HCT116 (cell line): ENCODE measurements around the gene ZNF516. TPM values are rescaled to one million over a fixed set of nuclear protein-coding genes. Genes with fewer than 3 reads are reported as not detected.

ENCODE experiments used
- ATAC-seq: fragments of 200-7000 bp; cut with Tn5 transposase; 2 replicates; pipeline ENCODE4 v1.9.1; 2020; ENCODE audit warnings: mild to moderate bottlenecking, moderate library complexity
- BruUV-seq: library from RNA; stranded (reverse); fragments of 400-500 nt; replicated peaks from 2 replicates; lab custom pipeline; 2021; lab: Mats Ljungman, UMichigan
- CTCF ChIA-PET: fragments of 300-600 bp; sonication (Branson Sonifier 250); formaldehyde crosslinking; loops from one replicate; lab custom pipeline; 2021; ENCODE audit warnings: antibody characterized with exemption; lab: Charles Lee
- POLR2A ChIA-PET: fragments of 300-600, 350-600 bp; sonication (Branson Sonifier 250); formaldehyde crosslinking; loops from one replicate; lab custom pipeline; 2021; ENCODE audit warnings: antibody characterized with exemption; lab: Charles Lee
- RAD21 ChIA-PET, 2 experiments: fragments of 300-600 bp; sonication (Branson Sonifier 250); formaldehyde crosslinking; loops; one replicate each; lab custom pipeline; 2023; ENCODE audit warnings: low total read pairs in 2 of 2; ENCODE audit not compliant: uncharacterized antibody in 2 of 2, unreplicated experiment in 2 of 2, low non-redundant PET in 1 of 2; lab: Charles Lee
- DNase-seq: peaks from one replicate; pipeline ENCODE4 v3.0.0-alpha.2; 2010; ENCODE audit warnings: low read depth, low spot score
- H2AFZ ChIP-seq: fragments of 200-600 bp; shearing (Covaris generic), sonication (generic); 2 replicates; pipeline ENCODE4 v1.6.1; 2017; ENCODE audit warnings: low read depth, mixed run types, mixed read lengths, antibody characterized with exemption, low read length; ENCODE audit not compliant: poor library complexity, severe bottlenecking
- H3K27ac ChIP-seq: 2 replicates; pipeline ENCODE4 v1.5.1; 2012; ENCODE audit warnings: low read depth, low read length
- H3K27me3 ChIP-seq: fragments of 200-600 bp; sonication (generic); 2 replicates; pipeline ENCODE4 v1.6.1; 2016; ENCODE audit warnings: mixed run types, low read length, mixed read lengths; ENCODE audit not compliant: insufficient read depth
- H3K36me3 ChIP-seq, 2 experiments: fragments of 200-500 bp in 1 of 2; fragments of 200-600 bp in 1 of 2; sonication (Bioruptor generic) in 1 of 2; sonication (generic) in 1 of 2; 2 replicates each; pipeline versions ENCODE4 v1.5.1 to v1.6.1; 2014 to 2016; ENCODE audit warnings: low read length in 2 of 2, inconsistent platforms in 1 of 2, mixed read lengths in 1 of 2, mixed run types in 1 of 2; ENCODE audit not compliant: insufficient read depth in 2 of 2, control insufficient read depth in 1 of 2
- H3K4me1 ChIP-seq, 2 experiments: fragments of 200-600 bp in 1 of 2; sonication (generic) in 1 of 2; 2 replicates each; pipeline versions ENCODE4 v1.5.1 to v1.6.1; 2012 to 2017; ENCODE audit warnings: low read length in 2 of 2, inconsistent platforms in 1 of 2, mild to moderate bottlenecking in 1 of 2, mixed read lengths in 1 of 2, mixed run types in 1 of 2, moderate library complexity in 1 of 2; ENCODE audit not compliant: insufficient read depth in 2 of 2, control insufficient read depth in 1 of 2
- H3K4me2 ChIP-seq: fragments of 200-600 bp; sonication (generic); 2 replicates; pipeline ENCODE4 v1.6.1; 2017; ENCODE audit warnings: mixed run types, low read length, mixed read lengths
- H3K4me3 ChIP-seq, 2 experiments: fragments of 200-600 bp in 1 of 2; sonication (generic) in 1 of 2; replicated peaks in 1 of 2; 2 replicates each; pipeline ENCODE4 v1.5.1; 2011 to 2016; ENCODE audit warnings: low read length in 2 of 2, control low read depth in 1 of 2, low read depth in 1 of 2, mild to moderate bottlenecking in 1 of 2, mixed read lengths in 1 of 2, mixed run types in 1 of 2
- H3K79me2 ChIP-seq: fragments of 200-600 bp; sonication (generic); 2 replicates; pipeline ENCODE4 v1.6.1; 2017; ENCODE audit warnings: mild to moderate bottlenecking, mixed run types, low read length, moderate library complexity, mixed read lengths; ENCODE audit not compliant: insufficient read depth
- H3K9ac ChIP-seq: fragments of 200-600 bp; sonication (generic); 2 replicates; pipeline ENCODE4 v1.6.1; 2016; ENCODE audit warnings: low read length, mixed read lengths
- H3K9me2 ChIP-seq: fragments of 200-600 bp; sonication (generic), shearing (Covaris generic); 2 replicates; pipeline ENCODE4 v1.6.1; 2017; ENCODE audit warnings: mixed run types, mild to moderate bottlenecking, moderate library complexity; ENCODE audit not compliant: insufficient read depth
- H3K9me3 ChIP-seq, 2 experiments: fragments of 200-500 bp in 1 of 2; fragments of 200-600 bp in 1 of 2; sonication (Bioruptor generic) in 1 of 2; sonication (generic) in 1 of 2; 2 replicates each; pipeline ENCODE4 v1.6.1; 2014 to 2017; ENCODE audit warnings: low read length in 2 of 2, mixed read lengths in 2 of 2, inconsistent platforms in 1 of 2, low read depth in 1 of 2, mild to moderate bottlenecking in 1 of 2, mixed run types in 1 of 2, moderate library complexity in 1 of 2; ENCODE audit not compliant: control insufficient read depth in 1 of 2, insufficient read depth in 1 of 2
- H4K20me1 ChIP-seq: fragments of 200-600 bp; sonication (generic), shearing (Covaris generic); 2 replicates; pipeline ENCODE4 v1.6.1; 2017; ENCODE audit warnings: mixed run types, mild to moderate bottlenecking, moderate library complexity; ENCODE audit not compliant: insufficient read depth
- CTCF ChIP-seq, 3 experiments: fragments of 200-600 bp in 1 of 3; sonication (generic) in 1 of 3; IDR thresholded peaks in 2 of 3; conservative IDR thresholded peaks in 1 of 3; 2 replicates each; pipeline ENCODE4 v1.5.1; 2012 to 2017; ENCODE audit warnings: low read depth in 2 of 3, low read length in 2 of 3, antibody characterized with exemption in 1 of 3, borderline replicate concordance in 1 of 3, control low read depth in 1 of 3, mild to moderate bottlenecking in 1 of 3, mixed read lengths in 1 of 3, mixed run types in 1 of 3, moderate library complexity in 1 of 3; ENCODE audit not compliant: insufficient read depth in 1 of 3
- EZH2 ChIP-seq: fragments of 200-600 bp; sonication (generic); IDR thresholded peaks from 2 replicates; pipeline ENCODE4 v1.6.1; 2017; ENCODE audit warnings: antibody characterized with exemption, mixed run types
- EZH2phosphoT487 ChIP-seq: fragments of 200-600 bp; IDR thresholded peaks from 2 replicates; pipeline ENCODE4 v1.6.1; 2018; ENCODE audit warnings: antibody characterized with exemption, borderline replicate concordance
- POLR2AphosphoS5 ChIP-seq: IDR thresholded peaks from 2 replicates; pipeline ENCODE4 v1.6.1; 2011; ENCODE audit warnings: mild to moderate bottlenecking, low read depth, low read length, moderate library complexity
- REST ChIP-seq: IDR thresholded peaks from 2 replicates; pipeline ENCODE4 v1.6.1; 2012; ENCODE audit warnings: low read depth
- ZFX ChIP-seq: fragments of 450-650 bp; IDR thresholded peaks from 2 replicates; pipeline ENCODE4 v1.6.1; 2017
- intact Hi-C: fragments of 100-400 bp; cut with micrococcal nuclease; formaldehyde crosslinking; loops from 2 replicates; pipeline ENCODE4 v1.10.0; 2022
- total RNA-seq: library from RNA; stranded (reverse); gene quantifications from one replicate; pipeline ENCODE4 v1.2.1, GENCODE V29; 2021; ENCODE audit not compliant: unreplicated experiment

ZNF516 gene
- total RNA-seq, 1 experiment from 2014 or later, result 32.0 TPM

- Histone ChIP-seq H3K27ac (no peak overlapping the region), H4K20me1 (no peaks in the 10 kb centered on the region), H3K4me1 (no peaks in the 10 kb centered on the region), H2AFZ (no peak overlapping the region), H3K79me2 (no peaks in the 10 kb centered on the region), H3K9ac (no peak overlapping the region), H3K4me2 (no peak overlapping the region), H3K9me3 (peaks cover 0 to 2% of the 10 kb centered on the region in 2 experiments; a peak in 1 of 4 replicates), H3K4me3 (no peak overlapping the region), H3K9me2 (no peaks in the 10 kb centered on the region; the same call in 1 of the 2 replicates), H3K36me3 (no peaks in the 10 kb centered on the region), H3K27me3 (no peaks in the 10 kb centered on the region)
- ATAC-seq, result peak; percentile 36
- no peak for DNase-seq
- ChIA-PET CTCF (interaction anchor here (1.4 kb wide), 1 partner anchor 362 kb away, joined by 3 read pairs; no protein-coding TSS in a partner anchor), RAD21 (no interaction called here), POLR2A (no interaction called here)
- TF ChIP-seq EZH2phosphoT487 (no peak), POLR2AphosphoS5 (no peak), ZFX (no peak), REST (no peak), EZH2 (no peak), CTCF (IDR thresholded peaks at IDR 0.05 in 2 of 3, conservative IDR thresholded peaks at IDR 0.05 in 1 of 3; ENCODE audit: borderline replicate concordance in 1 of 3, insufficient read depth in 1 of 3, low read depth in 2 of 3, low read length in 2 of 3) (no peak)
- intact Hi-C loops, result loop anchor here (1.0 to 10.0 kb wide), 3 partner anchors 454 to 1996 kb away; no protein-coding TSS in a partner anchor
- no TSS peak for BruUV-seq
Measured at GRCh38 chr18:76348267-76349066, 146.6 kb downstream of the ZNF516 start.
